Measurements from ENCODE around the gene MYL3.

MYL3 gene

GRCh38 chr3:46882377-46883053 lies 19.3 kb upstream of the MYL3 start:
- no peak for DNase-seq

- no peak for DNase-seq
Observed at GRCh38 chr3:46881596-46882376, 18.5 kb upstream of the MYL3 start.

- DNase-seq = no peak
Observed at GRCh38 chr3:46880884-46881595, 17.8 kb upstream of the MYL3 start.

- no peak for DNase-seq
Observed at GRCh38 chr3:46878781-46879436, 15.7 kb upstream of the MYL3 start.

GRCh38 chr3:46877406-46878125 lies 14.3 kb upstream of the MYL3 start, which contains the start of gene PTH1R:
Gene PTH1R (plus strand): TSS chr3:46877721. CDS start chr3:46883560, 5,839 bp downstream.
- DNase-seq = no peak

- DNase-seq = no peak
Observed at GRCh38 chr3:46876313-46877300, 13.4 kb upstream of the MYL3 start.

- no peak for DNase-seq
Observed at GRCh38 chr3:46875560-46875959, 12.3 kb upstream of the MYL3 start.

- DNase-seq = no peak
Observed at GRCh38 chr3:46874430-46874829, 11.2 kb upstream of the MYL3 start.

GRCh38 chr3:46873521-46873920 lies 10.3 kb upstream of the MYL3 start:
- DNase-seq = no peak

- DNase-seq = no peak
Observed at GRCh38 chr3:46871222-46871621, 8.0 kb upstream of the MYL3 start.

- no peak for DNase-seq
Observed at GRCh38 chr3:46870651-46871050, 7.4 kb upstream of the MYL3 start.

GRCh38 chr3:46869440-46869839 lies 6.2 kb upstream of the MYL3 start:
- DNase-seq = no peak

GRCh38 chr3:46868948-46869347 lies 5.7 kb upstream of the MYL3 start:
- no peak for DNase-seq

GRCh38 chr3:46868287-46868686 lies 5.0 kb upstream of the MYL3 start:
- DNase-seq = no peak

GRCh38 chr3:46867550-46867898 lies 4.3 kb upstream of the MYL3 start:
- no peak for DNase-seq

GRCh38 chr3:46866720-46867549 lies 3.7 kb upstream of the MYL3 start:
- DNase-seq = no peak

- no peak for DNase-seq
Observed at GRCh38 chr3:46866032-46866595, 2.9 kb upstream of the MYL3 start.

- DNase-seq = no peak
Observed at GRCh38 chr3:46865546-46865945, 2.3 kb upstream of the MYL3 start.

GRCh38 chr3:46865031-46865507 lies 1.8 kb upstream of the MYL3 start:
- DNase-seq = no peak
